NAMALWA (cell line): ENCODE measurements around the gene CCDC102B.

ENCODE experiments used
- DNase-seq: peaks from one replicate; pipeline ENCODE4 v3.0.0-alpha.2; 2015; ENCODE audit warnings: low spot score

The CCDC102B gene

DNA sequence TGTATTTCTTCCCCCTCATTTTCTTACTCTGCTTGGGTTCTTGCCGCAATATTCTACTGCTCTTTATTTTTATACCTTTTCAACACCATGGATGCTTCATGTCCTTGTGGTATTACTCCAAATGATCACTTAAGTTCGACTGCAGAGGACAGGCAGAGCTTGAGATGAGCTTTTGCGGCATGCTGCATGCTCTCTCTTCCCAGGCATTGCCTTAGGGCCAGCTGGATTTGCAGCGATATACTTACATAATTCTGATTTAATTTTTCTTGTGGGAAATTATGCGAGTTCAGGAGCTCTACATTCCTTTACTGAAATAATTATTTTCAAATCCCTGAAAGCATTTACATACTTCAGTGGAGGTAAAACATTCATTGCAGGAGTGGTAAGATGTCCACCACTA is 288.1 kb downstream of the CCDC102B start:
- DNase-seq = no peak

- no peak for DNase-seq
Observed at GRCh38 chr18:69088973-69089372, 291.1 kb downstream of the CCDC102B start.

- DNase-seq = peak; percentile 6
Observed at GRCh38 chr18:69097349-69097748, 299.5 kb downstream of the CCDC102B start.

- DNase-seq = no peak
Observed at GRCh38 chr18:69102959-69103358, 305.1 kb downstream of the CCDC102B start.
